ENCODE data around the gene PSMF1.

Gene PSMF1

GRCh38 chr20:1130058-1130694 lies 11.8 kb downstream of the PSMF1 start:
- H3K4me3 ChIP-seq (ENCODE audit: low read depth, low read length) = no peak overlapping the region
- DNase-seq (ENCODE audit: low read depth) = no peak
- TF ChIP-seq, protein P1, sequence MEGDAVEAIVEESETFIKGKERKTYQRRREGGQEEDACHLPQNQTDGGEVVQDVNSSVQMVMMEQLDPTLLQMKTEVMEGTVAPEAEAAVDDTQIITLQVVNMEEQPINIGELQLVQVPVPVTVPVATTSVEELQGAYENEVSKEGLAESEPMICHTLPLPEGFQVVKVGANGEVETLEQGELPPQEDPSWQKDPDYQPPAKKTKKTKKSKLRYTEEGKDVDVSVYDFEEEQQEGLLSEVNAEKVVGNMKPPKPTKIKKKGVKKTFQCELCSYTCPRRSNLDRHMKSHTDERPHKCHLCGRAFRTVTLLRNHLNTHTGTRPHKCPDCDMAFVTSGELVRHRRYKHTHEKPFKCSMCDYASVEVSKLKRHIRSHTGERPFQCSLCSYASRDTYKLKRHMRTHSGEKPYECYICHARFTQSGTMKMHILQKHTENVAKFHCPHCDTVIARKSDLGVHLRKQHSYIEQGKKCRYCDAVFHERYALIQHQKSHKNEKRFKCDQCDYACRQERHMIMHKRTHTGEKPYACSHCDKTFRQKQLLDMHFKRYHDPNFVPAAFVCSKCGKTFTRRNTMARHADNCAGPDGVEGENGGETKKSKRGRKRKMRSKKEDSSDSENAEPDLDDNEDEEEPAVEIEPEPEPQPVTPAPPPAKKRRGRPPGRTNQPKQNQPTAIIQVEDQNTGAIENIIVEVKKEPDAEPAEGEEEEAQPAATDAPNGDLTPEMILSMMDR (conservative IDR thresholded peaks at IDR 0.05; ENCODE audit: low read depth, low read length) = no peak

- no peak for DNase-seq (ENCODE audit: low read depth)
- TF ChIP-seq, protein P1 (conservative IDR thresholded peaks at IDR 0.05; ENCODE audit: low read depth, low read length) = no peak
- H3K4me3 ChIP-seq (ENCODE audit: low read depth, low read length) = no peak overlapping the region
Measured at GRCh38 chr20:1130847-1131246, 12.4 kb downstream of the PSMF1 start.

GRCh38 chr20:1131354-1131753 lies 13.0 kb downstream of the PSMF1 start:
- H3K4me3 ChIP-seq (ENCODE audit: low read depth, low read length) = no peak overlapping the region

DNA sequence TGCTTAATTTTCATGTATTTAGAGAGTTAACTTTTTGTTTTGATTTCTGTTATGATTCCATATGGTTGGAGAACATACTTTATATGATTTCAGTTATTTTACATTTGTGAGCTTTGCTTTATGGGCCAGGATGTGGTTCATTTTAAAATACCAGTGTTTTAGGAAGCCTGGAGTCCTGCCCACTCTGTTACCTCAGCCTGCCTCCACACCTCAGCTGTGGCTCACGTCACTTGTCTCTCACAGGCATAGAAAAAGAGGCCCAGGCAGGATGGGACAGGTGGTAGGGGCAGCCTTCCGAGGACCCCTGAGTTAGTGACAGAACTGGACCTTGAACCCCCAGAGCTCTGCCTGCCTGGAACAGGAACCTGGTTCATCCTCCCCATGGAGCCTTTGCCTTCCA lies 16.0 kb downstream of the PSMF1 start:
- DNase-seq (ENCODE audit: low read depth) = no peak
- no peak overlapping the region for H3K4me3 ChIP-seq (ENCODE audit: low read depth, low read length)
- TF ChIP-seq, protein P1 (conservative IDR thresholded peaks at IDR 0.05; ENCODE audit: low read depth, low read length) = no peak

More at GRCh38 chr20:1131354-1131753, 13.0 kb downstream of the PSMF1 start:
- no peak for DNase-seq (ENCODE audit: low read depth)
- TF ChIP-seq, protein P1 (conservative IDR thresholded peaks at IDR 0.05; ENCODE audit: low read depth, low read length) = no peak

DNA sequence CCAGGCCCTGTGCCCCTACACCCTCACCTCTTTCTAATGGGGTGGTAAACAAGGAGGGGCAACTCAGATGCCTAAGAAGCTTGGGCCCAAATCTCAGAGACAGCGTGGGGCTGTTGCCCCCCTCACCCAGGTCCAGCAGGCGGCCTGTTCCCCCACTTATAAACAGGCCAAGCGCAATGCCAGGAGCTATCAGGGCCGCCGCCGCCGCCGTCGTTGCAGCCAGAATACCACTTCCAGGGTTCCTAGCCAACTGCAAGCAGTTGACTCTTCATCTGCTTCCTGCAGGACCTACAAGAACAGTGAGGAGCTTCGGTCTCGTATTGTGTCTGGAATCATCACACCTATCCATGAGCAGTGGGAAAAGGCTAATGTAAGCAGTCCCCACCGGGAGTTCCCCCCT lies 16.4 kb downstream of the PSMF1 start:
- H3K4me3 ChIP-seq (ENCODE audit: low read depth, low read length) = no peak overlapping the region
- TF ChIP-seq, protein P1 (conservative IDR thresholded peaks at IDR 0.05; ENCODE audit: low read depth, low read length) = no peak
- no peak for DNase-seq (ENCODE audit: low read depth)

DNA sequence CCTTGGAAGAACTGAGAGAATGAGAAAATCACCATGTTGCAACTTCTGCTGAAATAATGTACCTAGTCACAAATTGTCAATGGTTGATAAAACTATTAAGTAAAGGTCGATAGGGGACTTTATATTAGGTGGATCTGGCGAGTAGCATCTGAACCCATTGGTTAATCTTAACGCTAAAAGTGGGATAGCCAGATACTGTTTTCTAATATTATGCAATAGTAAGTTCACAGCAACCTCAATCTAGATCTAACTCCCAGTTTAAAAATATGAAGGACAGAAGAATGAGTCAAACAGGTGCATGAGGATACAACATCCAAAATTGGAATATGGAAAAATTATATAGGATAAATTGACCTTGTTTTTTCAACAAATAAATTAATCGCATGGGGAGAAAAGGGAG lies 18.8 kb downstream of the PSMF1 start:
- TF ChIP-seq, protein P1 (conservative IDR thresholded peaks at IDR 0.05; ENCODE audit: low read depth, low read length) = no peak
- DNase-seq (ENCODE audit: low read depth) = no peak
- no peak overlapping the region for H3K4me3 ChIP-seq (ENCODE audit: low read depth, low read length)

Measured in choroid plexus epithelial cell (primary cell).